ENCODE results near the gene CPED1.

CPED1 gene

GRCh38 chr7:121172484-121172883, 184.0 kb downstream of the CPED1 start:
- Histone ChIP-seq H2AK5ac (ENCODE audit: low read length, severe bottlenecking) (no peak overlapping the region), H2BK15ac (ENCODE audit: low read depth, poor library complexity, severe bottlenecking) (no peak overlapping the region), H4K91ac (ENCODE audit: low read length) (no peak overlapping the region), H3K4ac (ENCODE audit: low read depth in 1 of 2, low read length in 2 of 2) (no peak overlapping the region), H3K9me3 (ENCODE audit: control insufficient read depth, low read length) (no peaks in the 10 kb centered on the region), H3K36me3 (ENCODE audit: control insufficient read depth in 1 of 2, insufficient read depth in 2 of 2, low read depth in 1 of 2, low read length in 2 of 2) (no peaks in the 10 kb centered on the region), H3K79me1 (replicated peaks; ENCODE audit: low read length, poor library complexity, severe bottlenecking) (no peaks in the 10 kb centered on the region), H3K4me3 (ENCODE audit: insufficient read depth in 1 of 2, low read depth in 1 of 2, low read length in 2 of 2) (no peak overlapping the region), H2BK5ac (ENCODE audit: low read depth, low read length, poor library complexity, severe bottlenecking) (no peak overlapping the region), H3K18ac (ENCODE audit: low read depth in 1 of 2, low read length in 2 of 2) (no peak overlapping the region), H3K9ac (ENCODE audit: low read length) (no peak overlapping the region), H2BK12ac (ENCODE audit: low read length in 2 of 2) (no peak overlapping the region), H3K14ac (ENCODE audit: low read length in 2 of 2) (no peak overlapping the region), H3K27me3 (ENCODE audit: control insufficient read depth in 1 of 2, insufficient read depth in 1 of 2, low read length in 2 of 2) (no peaks in the 10 kb centered on the region), H3K27ac (ENCODE audit: low read length, poor library complexity, severe bottlenecking) (no peak overlapping the region), H2BK120ac (ENCODE audit: low read depth, low read length) (no peak overlapping the region), H3K4me2 (ENCODE audit: low read length, poor library complexity, severe bottlenecking) (no peak overlapping the region), H3K23ac (ENCODE audit: low read length in 2 of 2) (no peak overlapping the region), H2AFZ (ENCODE audit: low read depth, low read length) (no peak overlapping the region), H4K8ac (ENCODE audit: low read length) (no peak overlapping the region), H3K4me1 (ENCODE audit: control insufficient read depth, insufficient read depth, low read depth, low read length) (no peaks in the 10 kb centered on the region)
- 95% methylated on average over 1 of the region's 1 CpG for WGBS
- DNase-seq, result no peak

- no peaks in the 10 kb centered on the region for H3K4me1 ChIP-seq (ENCODE audit: control insufficient read depth, insufficient read depth, low read depth, low read length)
- 79% methylated on average over 3 of the region's 5 CpGs for WGBS
Observed at GRCh38 chr7:121175826-121176225, 187.3 kb downstream of the CPED1 start.

GRCh38 chr7:121178452-121178851, 189.9 kb downstream of the CPED1 start:
- Histone ChIP-seq H4K8ac (ENCODE audit: low read length) (no peak overlapping the region), H2BK12ac (ENCODE audit: low read length in 2 of 2) (no peak overlapping the region), H3K79me1 (replicated peaks; ENCODE audit: low read length, poor library complexity, severe bottlenecking) (no peaks in the 10 kb centered on the region), H3K9ac (ENCODE audit: low read length) (no peak overlapping the region), H2AFZ (ENCODE audit: low read depth, low read length) (no peak overlapping the region), H3K27me3 (ENCODE audit: control insufficient read depth in 1 of 2, insufficient read depth in 1 of 2, low read length in 2 of 2) (no peaks in the 10 kb centered on the region), H3K4ac (ENCODE audit: low read depth in 1 of 2, low read length in 2 of 2) (no peak overlapping the region), H4K91ac (ENCODE audit: low read length) (no peak overlapping the region), H2BK5ac (ENCODE audit: low read depth, low read length, poor library complexity, severe bottlenecking) (peak overlapping the region; percentile 23), H3K36me3 (ENCODE audit: control insufficient read depth in 1 of 2, insufficient read depth in 2 of 2, low read depth in 1 of 2, low read length in 2 of 2) (no peaks in the 10 kb centered on the region), H3K18ac (ENCODE audit: low read depth in 1 of 2, low read length in 2 of 2) (no peak overlapping the region), H2BK15ac (ENCODE audit: low read depth, poor library complexity, severe bottlenecking) (no peak overlapping the region), H3K4me2 (ENCODE audit: low read length, poor library complexity, severe bottlenecking) (no peak overlapping the region), H3K9me3 (ENCODE audit: control insufficient read depth, low read length) (no peaks in the 10 kb centered on the region), H3K4me1 (ENCODE audit: control insufficient read depth, insufficient read depth, low read depth, low read length) (no peaks in the 10 kb centered on the region), H3K23ac (ENCODE audit: low read length in 2 of 2) (no peak overlapping the region), H2BK120ac (ENCODE audit: low read depth, low read length) (no peak overlapping the region), H3K27ac (ENCODE audit: low read length, poor library complexity, severe bottlenecking) (no peak overlapping the region), H3K14ac (ENCODE audit: low read length in 2 of 2) (no peak overlapping the region), H2AK5ac (ENCODE audit: low read length, severe bottlenecking) (no peak overlapping the region), H3K4me3 (ENCODE audit: insufficient read depth in 1 of 2, low read depth in 1 of 2, low read length in 2 of 2) (no peak overlapping the region)
- 96% methylated on average over 3 of the region's 3 CpGs for WGBS
- DNase-seq, result no peak

More at GRCh38 chr7:121175826-121176225, 187.3 kb downstream of the CPED1 start:
- H4K8ac ChIP-seq (ENCODE audit: low read length), result no peak overlapping the region
- no peak overlapping the region for H2AFZ ChIP-seq (ENCODE audit: low read depth, low read length)
- no peak overlapping the region for H2BK5ac ChIP-seq (ENCODE audit: low read depth, low read length, poor library complexity, severe bottlenecking)
- H3K4me2 ChIP-seq (ENCODE audit: low read length, poor library complexity, severe bottlenecking), result no peak overlapping the region
- no peak overlapping the region for H2BK12ac ChIP-seq (ENCODE audit: low read length in 2 of 2)
- H3K27me3 ChIP-seq (ENCODE audit: control insufficient read depth in 1 of 2, insufficient read depth in 1 of 2, low read length in 2 of 2), result no peaks in the 10 kb centered on the region
- H3K18ac ChIP-seq (ENCODE audit: low read depth in 1 of 2, low read length in 2 of 2), result no peak overlapping the region
- H2AK5ac ChIP-seq (ENCODE audit: low read length, severe bottlenecking), result no peak overlapping the region
- no peak overlapping the region for H3K9ac ChIP-seq (ENCODE audit: low read length)
- H3K79me1 ChIP-seq (replicated peaks; ENCODE audit: low read length, poor library complexity, severe bottlenecking), result no peaks in the 10 kb centered on the region
- H2BK15ac ChIP-seq (ENCODE audit: low read depth, poor library complexity, severe bottlenecking), result no peak overlapping the region
- H4K91ac ChIP-seq (ENCODE audit: low read length), result no peak overlapping the region
- H3K23ac ChIP-seq (ENCODE audit: low read length in 2 of 2), result no peak overlapping the region
- DNase-seq, result no peak
- H3K4ac ChIP-seq (ENCODE audit: low read depth in 1 of 2, low read length in 2 of 2), result no peak overlapping the region
- H2BK120ac ChIP-seq (ENCODE audit: low read depth, low read length), result no peak overlapping the region
- no peak overlapping the region for H3K27ac ChIP-seq (ENCODE audit: low read length, poor library complexity, severe bottlenecking)
- no peak overlapping the region for H3K14ac ChIP-seq (ENCODE audit: low read length in 2 of 2)
- H3K9me3 ChIP-seq (ENCODE audit: control insufficient read depth, low read length), result no peaks in the 10 kb centered on the region
- H3K36me3 ChIP-seq (ENCODE audit: control insufficient read depth in 1 of 2, insufficient read depth in 2 of 2, low read depth in 1 of 2, low read length in 2 of 2), result no peaks in the 10 kb centered on the region
- H3K4me3 ChIP-seq (ENCODE audit: insufficient read depth in 1 of 2, low read depth in 1 of 2, low read length in 2 of 2), result no peak overlapping the region

GRCh38 chr7:121178869-121179497, 190.5 kb downstream of the CPED1 start:
- Histone ChIP-seq H4K8ac (ENCODE audit: low read length) (no peak overlapping the region), H3K4me2 (ENCODE audit: low read length, poor library complexity, severe bottlenecking) (no peak overlapping the region), H3K18ac (ENCODE audit: low read depth in 1 of 2, low read length in 2 of 2) (no peak overlapping the region), H3K27me3 (ENCODE audit: control insufficient read depth in 1 of 2, insufficient read depth in 1 of 2, low read length in 2 of 2) (no peaks in the 10 kb centered on the region), H3K79me1 (replicated peaks; ENCODE audit: low read length, poor library complexity, severe bottlenecking) (no peaks in the 10 kb centered on the region), H3K27ac (ENCODE audit: low read length, poor library complexity, severe bottlenecking) (no peak overlapping the region), H3K4me1 (ENCODE audit: control insufficient read depth, insufficient read depth, low read depth, low read length) (no peaks in the 10 kb centered on the region), H2AFZ (ENCODE audit: low read depth, low read length) (no peak overlapping the region), H3K9me3 (ENCODE audit: control insufficient read depth, low read length) (no peaks in the 10 kb centered on the region), H3K4ac (ENCODE audit: low read depth in 1 of 2, low read length in 2 of 2) (no peak overlapping the region), H3K36me3 (ENCODE audit: control insufficient read depth in 1 of 2, insufficient read depth in 2 of 2, low read depth in 1 of 2, low read length in 2 of 2) (no peaks in the 10 kb centered on the region), H3K23ac (ENCODE audit: low read length in 2 of 2) (no peak overlapping the region), H3K14ac (ENCODE audit: low read length in 2 of 2) (no peak overlapping the region), H3K9ac (ENCODE audit: low read length) (no peak overlapping the region), H2BK5ac (ENCODE audit: low read depth, low read length, poor library complexity, severe bottlenecking) (peak overlapping the region; percentile 23), H3K4me3 (ENCODE audit: insufficient read depth in 1 of 2, low read depth in 1 of 2, low read length in 2 of 2) (no peak overlapping the region), H2BK15ac (ENCODE audit: low read depth, poor library complexity, severe bottlenecking) (no peak overlapping the region), H2AK5ac (ENCODE audit: low read length, severe bottlenecking) (no peak overlapping the region), H2BK120ac (ENCODE audit: low read depth, low read length) (no peak overlapping the region), H2BK12ac (ENCODE audit: low read length in 2 of 2) (no peak overlapping the region), H4K91ac (ENCODE audit: low read length) (no peak overlapping the region)
- DNase-seq, result no peak
- WGBS, result over 99% methylated on average over 2 of the region's 2 CpGs

Data from mesenchymal stem cell (in vitro differentiated cells and primary cell).